ENCODE data around the gene POP5. TPM values are rescaled to one million over a fixed set of nuclear protein-coding genes. Genes with fewer than 3 reads are reported as not detected.

POP5 gene
- total RNA-seq, 1 experiment from 2014 or later = 49.5 TPM

DNA sequence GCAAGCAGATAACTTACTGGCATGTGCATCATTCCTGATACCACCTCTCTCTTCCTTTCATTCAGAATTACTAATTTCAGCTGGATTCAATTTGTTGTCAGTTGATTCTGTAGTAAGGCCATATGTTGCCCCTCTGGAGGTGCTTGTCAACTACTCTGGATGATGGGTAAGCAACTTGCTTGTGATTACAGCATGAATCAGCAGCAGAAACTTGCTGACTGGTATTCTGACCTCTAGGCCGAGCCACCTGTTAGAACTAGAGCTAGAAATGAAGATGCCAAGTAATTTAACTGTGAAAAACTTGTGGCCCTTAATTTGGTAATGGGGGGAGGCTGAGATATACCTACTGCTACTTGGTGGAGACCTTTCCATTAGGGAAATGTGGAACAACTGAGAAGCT lies 41.9 kb downstream of the POP5 start:
- ChIA-PET CTCF (interaction anchor here (1.2 kb wide), 1 partner anchor 10 kb away, joined by 3 read pairs; no protein-coding TSS in a partner anchor), POLR2A (interaction anchor here (0.6 kb wide), 1 partner anchor 222 kb away, joined by 3 read pairs; no protein-coding TSS in a partner anchor)
- no peak overlapping the region for H3K27ac Mint-ChIP-seq (ENCODE audit: unreplicated experiment)
- no peaks in the 10 kb centered on the region for H3K27me3 Mint-ChIP-seq (ENCODE audit: insufficient read depth, unreplicated experiment)
- H3K4me3 ChIP-seq (ENCODE audit: low read depth, low read length) = no peak overlapping the region
- peaks cover 34% of the 10 kb centered on the region for H3K4me1 ChIP-seq
- H3K27me3 ChIP-seq (replicated peaks; ENCODE audit: control insufficient read depth, insufficient read depth, low read length) = no peaks in the 10 kb centered on the region
- H3K36me3 ChIP-seq (ENCODE audit: control insufficient read depth, insufficient read depth, low read length) = 0 out of 2 replicates have a peak, but pooled peaks cover 2% of the 10 kb centered on the region
- no peaks in the 10 kb centered on the region for H3K9me3 Mint-ChIP-seq (ENCODE audit: unreplicated experiment)
- no peak for TF ChIP-seq CTCF (IDR thresholded peaks at IDR 0.05; ENCODE audit: insufficient read depth in 1 of 2, low read depth in 1 of 2, low read length in 1 of 2, severe bottlenecking in 1 of 2, unreplicated experiment in 1 of 2)
- no peaks in the 10 kb centered on the region for H3K9me3 ChIP-seq
- no TSS peak for BruUV-seq (replicated peaks)
- intact Hi-C loops (cut with micrococcal nuclease; ENCODE audit: unreplicated experiment) = no loop called here
- DNase-seq = no peak
- peaks cover 65% of the 10 kb centered on the region for H3K36me3 Mint-ChIP-seq (ENCODE audit: insufficient read depth, unreplicated experiment)
- H3K4me3 Mint-ChIP-seq (ENCODE audit: unreplicated experiment) = no peak overlapping the region
- H3K4me1 Mint-ChIP-seq (ENCODE audit: low read depth, unreplicated experiment) = peaks cover 7% of the 10 kb centered on the region

GRCh38 chr12:120538281-120539156 lies 42.7 kb downstream of the POP5 start:
- Histone ChIP-seq H3K27me3 (replicated peaks; ENCODE audit: control insufficient read depth, insufficient read depth, low read length) (no peaks in the 10 kb centered on the region), H3K4me3 (ENCODE audit: low read depth, low read length) (no peak overlapping the region), H3K36me3 (ENCODE audit: control insufficient read depth, insufficient read depth, low read length) (no peaks in the 10 kb centered on the region), H3K4me1 (peaks cover 34% of the 10 kb centered on the region), H3K9me3 (no peaks in the 10 kb centered on the region)
- no peak for TF ChIP-seq CTCF (IDR thresholded peaks at IDR 0.05; ENCODE audit: insufficient read depth in 1 of 2, low read depth in 1 of 2, low read length in 1 of 2, severe bottlenecking in 1 of 2, unreplicated experiment in 1 of 2)
- Mint-ChIP-seq H3K4me3 (ENCODE audit: unreplicated experiment) (no peak overlapping the region), H3K27ac (ENCODE audit: unreplicated experiment) (no peak overlapping the region), H3K4me1 (ENCODE audit: low read depth, unreplicated experiment) (peaks cover 7% of the 10 kb centered on the region), H3K27me3 (ENCODE audit: insufficient read depth, unreplicated experiment) (no peaks in the 10 kb centered on the region), H3K36me3 (ENCODE audit: insufficient read depth, unreplicated experiment) (peaks cover 65% of the 10 kb centered on the region), H3K9me3 (ENCODE audit: unreplicated experiment) (no peaks in the 10 kb centered on the region)
- no TSS peak for BruUV-seq (replicated peaks)
- POLR2A ChIA-PET = interaction anchor here (0.6 kb wide), 1 partner anchor 249 kb away, joined by 3 read pairs; no protein-coding TSS in a partner anchor
- no peak for DNase-seq
- CTCF ChIA-PET = interaction anchor here (1.2 kb wide), 1 partner anchor 9 kb away, joined by 3 read pairs; no protein-coding TSS in a partner anchor
- intact Hi-C loops (cut with micrococcal nuclease; ENCODE audit: unreplicated experiment) = no loop called here

DNA sequence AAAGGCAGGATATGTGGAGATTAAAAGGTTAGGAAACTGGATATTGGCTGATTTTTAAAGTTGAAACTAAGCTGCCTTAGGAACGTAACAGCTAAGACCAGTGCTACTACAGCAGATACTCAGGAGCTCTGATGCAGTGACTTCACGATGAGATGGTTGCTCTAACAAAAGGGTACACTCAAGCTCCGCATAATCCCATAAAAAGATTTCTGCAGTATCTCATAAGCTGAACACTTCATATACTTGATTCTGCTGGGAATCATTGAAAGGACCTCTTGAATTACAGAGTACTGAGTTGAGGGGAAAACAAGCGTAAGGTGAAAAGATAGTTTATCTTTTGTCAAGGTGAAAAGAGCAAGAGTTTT lies 43.4 kb downstream of the POP5 start:
- intact Hi-C loops (cut with micrococcal nuclease; ENCODE audit: unreplicated experiment) = no loop called here
- Mint-ChIP-seq H3K27me3 (ENCODE audit: insufficient read depth, unreplicated experiment) (no peaks in the 10 kb centered on the region), H3K27ac (ENCODE audit: unreplicated experiment) (no peak overlapping the region), H3K4me3 (ENCODE audit: unreplicated experiment) (no peak overlapping the region), H3K36me3 (ENCODE audit: insufficient read depth, unreplicated experiment) (peaks cover 65% of the 10 kb centered on the region), H3K9me3 (ENCODE audit: unreplicated experiment) (no peaks in the 10 kb centered on the region), H3K4me1 (ENCODE audit: low read depth, unreplicated experiment) (peaks cover 7% of the 10 kb centered on the region)
- DNase-seq = no peak
- no peak for TF ChIP-seq CTCF (IDR thresholded peaks at IDR 0.05; ENCODE audit: insufficient read depth in 1 of 2, low read depth in 1 of 2, low read length in 1 of 2, severe bottlenecking in 1 of 2, unreplicated experiment in 1 of 2)
- no peaks in the 10 kb centered on the region for H3K27me3 ChIP-seq (replicated peaks; ENCODE audit: control insufficient read depth, insufficient read depth, low read length)
- peaks cover 34% of the 10 kb centered on the region for H3K4me1 ChIP-seq
- ChIA-PET POLR2A (interaction anchor here (0.6 kb wide), 1 partner anchor 41 kb away, joined by 6 read pairs; no protein-coding TSS in a partner anchor), CTCF (no interaction called here)
- H3K36me3 ChIP-seq (ENCODE audit: control insufficient read depth, insufficient read depth, low read length) = no peaks in the 10 kb centered on the region
- no peaks in the 10 kb centered on the region for H3K9me3 ChIP-seq
- no peak overlapping the region for H3K4me3 ChIP-seq (ENCODE audit: low read depth, low read length)
- BruUV-seq (replicated peaks) = no TSS peak
